WTC11 (cell line): Measurements from ENCODE around the gene PTGDR. TPM values are rescaled to one million over a fixed set of nuclear protein-coding genes. Genes with fewer than 3 reads are reported as not detected.

Source experiments
- ATAC-seq: fragments of 200-7000 bp; cut with Tn5 transposase; 2 replicates; pipeline ENCODE4 v1.10.0; 2021; ENCODE audit warnings: mild to moderate bottlenecking, moderate library complexity
- CTCF ChIA-PET: fragments of 300-600 bp; sonication (Branson Sonifier 250); formaldehyde crosslinking; loops from one replicate; lab custom pipeline; 2021; ENCODE audit warnings: antibody characterized with exemption; lab: Charles Lee
- POLR2A ChIA-PET: fragments of 350-600 bp; sonication (Branson Sonifier 250); formaldehyde crosslinking; loops from one replicate; lab custom pipeline; 2021; ENCODE audit warnings: antibody characterized with exemption; lab: Charles Lee
- DNase-seq: peaks from one replicate; pipeline ENCODE4 v3.0.0; 2021; ENCODE audit warnings: low spot score
- H3K27ac Mint-ChIP-seq: 2 replicates; pipeline ENCODE4 v1.8.0; 2021; ENCODE audit warnings: mixed read lengths
- H3K27me3 Mint-ChIP-seq: 2 replicates; pipeline ENCODE4 v1.8.0; 2021; ENCODE audit warnings: low read depth, mild to moderate bottlenecking, moderate library complexity, mixed read lengths
- H3K36me3 Mint-ChIP-seq: 2 replicates; pipeline ENCODE4 v1.8.0; 2021; ENCODE audit warnings: mixed read lengths
- H3K4me1 Mint-ChIP-seq: 2 replicates; pipeline ENCODE4 v1.8.0; 2022; ENCODE audit warnings: mixed read lengths
- H3K4me3 Mint-ChIP-seq: 2 replicates; pipeline ENCODE4 v1.8.0; 2021; ENCODE audit warnings: mild to moderate bottlenecking, moderate library complexity, mixed read lengths
- H3K9me3 Mint-ChIP-seq: 2 replicates; pipeline ENCODE4 v1.8.0; 2021; ENCODE audit warnings: mixed read lengths
- ATF3 ChIP-seq: sonication (generic); formaldehyde crosslinking; conservative IDR thresholded peaks from 2 replicates; pipeline ENCODE4 v1.8.1; 2022; ENCODE audit warnings: mild to moderate bottlenecking, missing genetic modification reagents
- CBFB ChIP-seq: sonication (generic); formaldehyde crosslinking; IDR thresholded peaks from 2 replicates; pipeline ENCODE4 v1.8.1; 2022; ENCODE audit warnings: mild to moderate bottlenecking, low read depth, missing genetic modification reagents
- CDX4 ChIP-seq: fragments of 250-450 bp; sonication (Bioruptor Pico); IDR thresholded peaks from 2 replicates; pipeline ENCODE4 v1.9.0; 2021; ENCODE audit warnings: moderate library complexity, mild to moderate bottlenecking, inconsistent platforms, borderline replicate concordance
- ERG ChIP-seq: fragments of 250-450 bp; sonication (Bioruptor Pico); IDR thresholded peaks from 2 replicates; pipeline ENCODE4 v1.8.0; 2021; ENCODE audit warnings: mild to moderate bottlenecking
- ETV6 ChIP-seq: sonication (generic); formaldehyde crosslinking; IDR thresholded peaks from 2 replicates; pipeline ENCODE4 v1.8.1; 2022; ENCODE audit warnings: mild to moderate bottlenecking, missing genetic modification reagents
- HMGXB4 ChIP-seq: sonication (generic); formaldehyde crosslinking; IDR thresholded peaks from 2 replicates; pipeline ENCODE4 v1.8.1; 2023; ENCODE audit warnings: mild to moderate bottlenecking, moderate library complexity, missing genetic modification reagents
- IRF2 ChIP-seq: sonication (generic); formaldehyde crosslinking; IDR thresholded peaks from 2 replicates; pipeline ENCODE4 v1.8.0; 2022; ENCODE audit warnings: low read depth, missing genetic modification reagents, borderline replicate concordance
- JAZF1 ChIP-seq: fragments of 250-450 bp; sonication (Bioruptor Pico); IDR thresholded peaks from 2 replicates; pipeline ENCODE4 v1.9.0; 2021; ENCODE audit warnings: moderate library complexity, mild to moderate bottlenecking, inconsistent platforms
- MAX ChIP-seq: sonication (generic); formaldehyde crosslinking; IDR thresholded peaks from 2 replicates; pipeline ENCODE4 v1.8.0; 2022; ENCODE audit warnings: mild to moderate bottlenecking, missing genetic modification reagents
- MLX ChIP-seq: sonication (generic); formaldehyde crosslinking; IDR thresholded peaks from 2 replicates; pipeline ENCODE4 v1.8.1; 2023; ENCODE audit warnings: mild to moderate bottlenecking, missing genetic modification reagents, moderate library complexity
- MXD4 ChIP-seq: fragments of 250-450 bp; sonication (Bioruptor Pico); IDR thresholded peaks from 2 replicates; pipeline ENCODE4 v1.8.0; 2021; ENCODE audit warnings: mild to moderate bottlenecking, moderate library complexity, borderline replicate concordance
- NFE2L1 ChIP-seq: sonication (generic); formaldehyde crosslinking; IDR thresholded peaks from 2 replicates; pipeline ENCODE4 v1.8.1; 2023; ENCODE audit warnings: missing genetic modification reagents
- NFYB ChIP-seq: sonication (generic); formaldehyde crosslinking; conservative IDR thresholded peaks from 2 replicates; pipeline ENCODE4 v1.8.0; 2022; ENCODE audit warnings: low read depth, missing genetic modification reagents
- NR3C1 ChIP-seq: sonication (generic); formaldehyde crosslinking; conservative IDR thresholded peaks from 2 replicates; pipeline ENCODE4 v1.8.1; 2023; ENCODE audit warnings: low read depth, mild to moderate bottlenecking, missing genetic modification reagents
- SMAD4 ChIP-seq: sonication (generic); formaldehyde crosslinking; IDR thresholded peaks from 2 replicates; pipeline ENCODE4 v1.8.0; 2022; ENCODE audit warnings: mild to moderate bottlenecking, missing genetic modification reagents
- SOX15 ChIP-seq: fragments of 250-450 bp; sonication (Bioruptor Pico); IDR thresholded peaks from 2 replicates; pipeline ENCODE4 v1.9.0; 2021; ENCODE audit warnings: mild to moderate bottlenecking
- TCF7 ChIP-seq: sonication (generic); formaldehyde crosslinking; IDR thresholded peaks from 2 replicates; pipeline ENCODE4 v1.8.0; 2022; ENCODE audit warnings: mild to moderate bottlenecking, low read depth, missing genetic modification reagents, moderate library complexity
- TEAD1 ChIP-seq: sonication (generic); formaldehyde crosslinking; IDR thresholded peaks from 2 replicates; pipeline ENCODE4 v1.8.0; 2022; ENCODE audit warnings: mild to moderate bottlenecking, missing genetic modification reagents
- TEAD4 ChIP-seq: sonication (generic); formaldehyde crosslinking; IDR thresholded peaks from 2 replicates; pipeline ENCODE4 v1.8.0; 2022; ENCODE audit warnings: mild to moderate bottlenecking, missing genetic modification reagents
- TP53 ChIP-seq: sonication (generic); formaldehyde crosslinking; IDR thresholded peaks from 2 replicates; pipeline ENCODE4 v1.8.1; 2023; ENCODE audit warnings: mild to moderate bottlenecking, missing genetic modification reagents
- ZMAT4 ChIP-seq: fragments of 250-450 bp; sonication (Bioruptor Pico); IDR thresholded peaks from 2 replicates; pipeline ENCODE4 v1.9.0; 2021; ENCODE audit warnings: mild to moderate bottlenecking
- ZNF232 ChIP-seq: sonication (generic); formaldehyde crosslinking; IDR thresholded peaks from 2 replicates; pipeline ENCODE4 v1.8.0; 2022; ENCODE audit warnings: mild to moderate bottlenecking, missing genetic modification reagents
- total RNA-seq: library from RNA; stranded (reverse); gene quantifications from 3 replicates; pipeline ENCODE4 v1.2.3, GENCODE V29; 2021

PTGDR gene
- total RNA-seq, 1 experiment from 2014 or later: 0.24 TPM

- H3K4me3 Mint-ChIP-seq: no peak overlapping the region
- peaks cover 26% of the 10 kb centered on the region for H3K4me1 Mint-ChIP-seq
- DNase-seq (no peak), ATAC-seq (no peak)
- TF ChIP-seq IRF2 (CRISPR knock-in tag): no peak
- peaks cover 35% of the 10 kb centered on the region for H3K9me3 Mint-ChIP-seq
- H3K27me3 Mint-ChIP-seq: peaks cover 54% of the 10 kb centered on the region
- CTCF ChIA-PET: no interaction called here
- POLR2A ChIA-PET: no interaction called here
- H3K36me3 Mint-ChIP-seq: peaks cover 28% of the 10 kb centered on the region
- H3K27ac Mint-ChIP-seq: no peak overlapping the region
Observed at GRCh38 chr14:52318062-52318461, 50.6 kb downstream of the PTGDR start.

GRCh38 chr14:52318826-52319645 lies 51.5 kb downstream of the PTGDR start:
- no peak overlapping the region for H3K4me3 Mint-ChIP-seq

GRCh38 chr14:52319919-52320318 lies 52.4 kb downstream of the PTGDR start:
- Mint-ChIP-seq H3K4me1 (peaks cover 15% of the 10 kb centered on the region), H3K4me3 (no peak overlapping the region), H3K9me3 (peaks cover 47% of the 10 kb centered on the region), H3K27me3 (peaks cover 36% of the 10 kb centered on the region), H3K36me3 (peaks cover 39% of the 10 kb centered on the region), H3K27ac (no peak overlapping the region)
- CTCF ChIA-PET: no interaction called here
- ATAC-seq: no peak
- TF ChIP-seq ZMAT4: no peak
- TF ChIP-seq TEAD1 (CRISPR knock-in tag): no peak
- no peak for TF ChIP-seq ZNF232 (CRISPR knock-in tag)
- TF ChIP-seq CDX4 (CRISPR knock-in tag): no peak
- TF ChIP-seq TEAD4 (CRISPR knock-in tag): no peak
- TF ChIP-seq MLX (CRISPR knock-in tag): no peak
- TF ChIP-seq ETV6 (CRISPR knock-in tag): no peak
- TF ChIP-seq TP53 (CRISPR knock-in tag): no peak
- TF ChIP-seq HMGXB4 (CRISPR knock-in tag): no peak
- TF ChIP-seq MAX (CRISPR knock-in tag): no peak
- no peak for TF ChIP-seq CBFB
- TF ChIP-seq SMAD4 (CRISPR knock-in tag): no peak
- no peak for DNase-seq
- POLR2A ChIA-PET: no interaction called here

More at GRCh38 chr14:52318826-52319645, 51.5 kb downstream of the PTGDR start:
- ChIA-PET POLR2A (no interaction called here), CTCF (no interaction called here)
- no peak overlapping the region for H3K27ac Mint-ChIP-seq
- ATAC-seq (no peak), DNase-seq (no peak)
- peaks cover 19% of the 10 kb centered on the region for H3K4me1 Mint-ChIP-seq
- peaks cover 45% of the 10 kb centered on the region for H3K9me3 Mint-ChIP-seq
- H3K27me3 Mint-ChIP-seq: peaks cover 44% of the 10 kb centered on the region
- H3K36me3 Mint-ChIP-seq: peaks cover 38% of the 10 kb centered on the region
- TF ChIP-seq JAZF1 (CRISPR knock-in tag): no peak
- TF ChIP-seq TCF7 (CRISPR knock-in tag): no peak

- no peak overlapping the region for H3K4me3 Mint-ChIP-seq
- ChIA-PET POLR2A (no interaction called here), CTCF (no interaction called here)
- H3K9me3 Mint-ChIP-seq: peaks cover 41% of the 10 kb centered on the region
- ATAC-seq (no peak), DNase-seq (no peak)
- H3K27ac Mint-ChIP-seq: no peak overlapping the region
- H3K36me3 Mint-ChIP-seq: peaks cover 36% of the 10 kb centered on the region
- H3K4me1 Mint-ChIP-seq: peaks cover 5% of the 10 kb centered on the region; the same call in 1 of the 2 replicates
- H3K27me3 Mint-ChIP-seq: no peaks in the 10 kb centered on the region
- no peak for TF ChIP-seq NR3C1
- no peak for TF ChIP-seq HMGXB4 (CRISPR knock-in tag)
- TF ChIP-seq SOX15: no peak
- no peak for TF ChIP-seq MXD4 (CRISPR knock-in tag)
- TF ChIP-seq NFYB: no peak
- no peak for TF ChIP-seq NFE2L1
- TF ChIP-seq ETV6 (CRISPR knock-in tag): no peak
- TF ChIP-seq ATF3 (CRISPR knock-in tag): no peak
- no peak for TF ChIP-seq MAX (CRISPR knock-in tag)
- no peak for TF ChIP-seq ERG (CRISPR knock-in tag)
Observed at GRCh38 chr14:52325126-52325525, 57.6 kb downstream of the PTGDR start.
